ENCODE data around the gene GP9.

DNA sequence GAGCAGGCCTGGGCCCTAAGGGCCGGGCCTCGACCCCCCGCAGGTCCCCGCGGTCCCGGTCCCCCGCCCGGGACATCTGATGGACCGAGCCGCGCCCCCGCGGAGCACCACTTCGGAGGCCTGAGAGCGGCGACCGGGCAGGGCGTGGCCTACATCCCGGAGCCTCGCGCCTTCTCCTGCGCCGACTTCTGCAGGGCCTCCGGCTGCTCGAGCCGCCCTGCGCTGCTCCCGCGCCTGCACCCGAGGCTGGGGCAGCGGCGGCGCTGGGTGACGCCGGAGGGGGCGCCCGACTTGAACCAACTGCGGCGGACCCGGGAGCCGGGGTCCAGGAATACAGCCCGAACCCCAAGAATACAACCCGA lies 14.9 kb upstream of the GP9 start:
- no peak for TF ChIP-seq ZNF565 (CRISPR knock-in tag; conservative IDR thresholded peaks at IDR 0.05; ENCODE audit: low read depth)
- no peak for TF ChIP-seq ZFP3 (CRISPR knock-in tag; IDR thresholded peaks at IDR 0.05)
- TF ChIP-seq BACH2 (CRISPR knock-in tag; IDR thresholded peaks at IDR 0.05; ENCODE audit: borderline replicate concordance), result no peak
- TF ChIP-seq, protein P1, sequence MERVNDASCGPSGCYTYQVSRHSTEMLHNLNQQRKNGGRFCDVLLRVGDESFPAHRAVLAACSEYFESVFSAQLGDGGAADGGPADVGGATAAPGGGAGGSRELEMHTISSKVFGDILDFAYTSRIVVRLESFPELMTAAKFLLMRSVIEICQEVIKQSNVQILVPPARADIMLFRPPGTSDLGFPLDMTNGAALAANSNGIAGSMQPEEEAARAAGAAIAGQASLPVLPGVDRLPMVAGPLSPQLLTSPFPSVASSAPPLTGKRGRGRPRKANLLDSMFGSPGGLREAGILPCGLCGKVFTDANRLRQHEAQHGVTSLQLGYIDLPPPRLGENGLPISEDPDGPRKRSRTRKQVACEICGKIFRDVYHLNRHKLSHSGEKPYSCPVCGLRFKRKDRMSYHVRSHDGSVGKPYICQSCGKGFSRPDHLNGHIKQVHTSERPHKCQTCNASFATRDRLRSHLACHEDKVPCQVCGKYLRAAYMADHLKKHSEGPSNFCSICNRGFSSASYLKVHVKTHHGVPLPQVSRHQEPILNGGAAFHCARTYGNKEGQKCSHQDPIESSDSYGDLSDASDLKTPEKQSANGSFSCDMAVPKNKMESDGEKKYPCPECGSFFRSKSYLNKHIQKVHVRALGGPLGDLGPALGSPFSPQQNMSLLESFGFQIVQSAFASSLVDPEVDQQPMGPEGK (CRISPR knock-in tag; IDR thresholded peaks at IDR 0.05; ENCODE audit: borderline replicate concordance), result no peak
- TF ChIP-seq, protein P2, sequence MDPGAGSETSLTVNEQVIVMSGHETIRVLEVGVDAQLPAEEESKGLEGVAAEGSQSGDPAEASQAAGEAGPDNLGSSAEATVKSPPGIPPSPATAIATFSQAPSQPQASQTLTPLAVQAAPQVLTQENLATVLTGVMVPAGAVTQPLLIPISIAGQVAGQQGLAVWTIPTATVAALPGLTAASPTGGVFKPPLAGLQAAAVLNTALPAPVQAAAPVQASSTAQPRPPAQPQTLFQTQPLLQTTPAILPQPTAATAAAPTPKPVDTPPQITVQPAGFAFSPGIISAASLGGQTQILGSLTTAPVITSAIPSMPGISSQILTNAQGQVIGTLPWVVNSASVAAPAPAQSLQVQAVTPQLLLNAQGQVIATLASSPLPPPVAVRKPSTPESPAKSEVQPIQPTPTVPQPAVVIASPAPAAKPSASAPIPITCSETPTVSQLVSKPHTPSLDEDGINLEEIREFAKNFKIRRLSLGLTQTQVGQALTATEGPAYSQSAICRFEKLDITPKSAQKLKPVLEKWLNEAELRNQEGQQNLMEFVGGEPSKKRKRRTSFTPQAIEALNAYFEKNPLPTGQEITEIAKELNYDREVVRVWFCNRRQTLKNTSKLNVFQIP (CRISPR knock-in tag; IDR thresholded peaks at IDR 0.05; ENCODE audit: borderline replicate concordance, low read depth), result no peak
- TF ChIP-seq RARB (CRISPR knock-in tag; IDR thresholded peaks at IDR 0.05), result no peak
- no peak for TF ChIP-seq OSR1 (CRISPR knock-in tag; IDR thresholded peaks at IDR 0.05)

All from SK-N-SH treated with all-trans-retinoic acid at 6 μM for 48 hours (cell line).